Measurements from ENCODE around the gene TNS3. TPM values are rescaled to one million over a fixed set of nuclear protein-coding genes. Genes with fewer than 3 reads are reported as not detected.

TNS3 gene
- total RNA-seq, 1 experiment from 2014 or later, result 28.9 TPM

- no peak for DNase-seq
- Histone ChIP-seq H3K4me3 (ENCODE audit: insufficient read depth, low read depth, low read length) (no peak overlapping the region), H3K27me3 (ENCODE audit: control insufficient read depth, insufficient read depth, low read length) (no peaks in the 10 kb centered on the region), H3K36me3 (replicated peaks; ENCODE audit: control insufficient read depth, insufficient read depth, low read length) (no peaks in the 10 kb centered on the region)
Observed at GRCh38 chr7:47405286-47405904, 176.5 kb downstream of the TNS3 start.

GRCh38 chr7:47404010-47404409, 177.9 kb downstream of the TNS3 start:
- Histone ChIP-seq H3K27me3 (ENCODE audit: control insufficient read depth, insufficient read depth, low read length) (no peaks in the 10 kb centered on the region), H3K4me3 (ENCODE audit: insufficient read depth, low read depth, low read length) (no peak overlapping the region), H3K36me3 (replicated peaks; ENCODE audit: control insufficient read depth, insufficient read depth, low read length) (no peaks in the 10 kb centered on the region)
- no peak for DNase-seq

- peak; percentile 87 for DNase-seq
- Histone ChIP-seq H3K27me3 (ENCODE audit: control insufficient read depth, insufficient read depth, low read length) (no peaks in the 10 kb centered on the region), H3K36me3 (replicated peaks; ENCODE audit: control insufficient read depth, insufficient read depth, low read length) (no peaks in the 10 kb centered on the region), H3K4me3 (ENCODE audit: insufficient read depth, low read depth, low read length) (no peak overlapping the region)
Observed at GRCh38 chr7:47402941-47403866, 178.7 kb downstream of the TNS3 start.

GRCh38 chr7:47401611-47402570, 180.0 kb downstream of the TNS3 start:
- DNase-seq, result no peak
- no peak overlapping the region for H3K4me3 ChIP-seq (ENCODE audit: insufficient read depth, low read depth, low read length)
- no peaks in the 10 kb centered on the region for H3K27me3 ChIP-seq (ENCODE audit: control insufficient read depth, insufficient read depth, low read length)
- H3K36me3 ChIP-seq (replicated peaks; ENCODE audit: control insufficient read depth, insufficient read depth, low read length), result no peaks in the 10 kb centered on the region

- DNase-seq, result peak; percentile 70
- Histone ChIP-seq H3K4me3 (ENCODE audit: insufficient read depth, low read depth, low read length) (no peak overlapping the region), H3K27me3 (ENCODE audit: control insufficient read depth, insufficient read depth, low read length) (no peaks in the 10 kb centered on the region), H3K36me3 (replicated peaks; ENCODE audit: control insufficient read depth, insufficient read depth, low read length) (peaks cover 4% of the 10 kb centered on the region; the same call in 1 of the 2 replicates)
Observed at GRCh38 chr7:47400741-47401206, 181.1 kb downstream of the TNS3 start.

- Histone ChIP-seq H3K4me3 (ENCODE audit: insufficient read depth, low read depth, low read length) (no peak overlapping the region), H3K36me3 (replicated peaks; ENCODE audit: control insufficient read depth, insufficient read depth, low read length) (peaks cover 4% of the 10 kb centered on the region; the same call in 1 of the 2 replicates), H3K27me3 (ENCODE audit: control insufficient read depth, insufficient read depth, low read length) (no peaks in the 10 kb centered on the region)
- no peak for DNase-seq
Observed at GRCh38 chr7:47400001-47400400, 181.9 kb downstream of the TNS3 start.

- H3K36me3 ChIP-seq (replicated peaks; ENCODE audit: control insufficient read depth, insufficient read depth, low read length), result peaks cover 4% of the 10 kb centered on the region; the same call in 1 of the 2 replicates
- DNase-seq, result no peak
- no peak overlapping the region for H3K4me3 ChIP-seq (ENCODE audit: insufficient read depth, low read depth, low read length)
- no peaks in the 10 kb centered on the region for H3K27me3 ChIP-seq (ENCODE audit: control insufficient read depth, insufficient read depth, low read length)
Observed at GRCh38 chr7:47394751-47395252, 187.1 kb downstream of the TNS3 start.

GRCh38 chr7:47394216-47394615, 187.7 kb downstream of the TNS3 start:
- H3K36me3 ChIP-seq (replicated peaks; ENCODE audit: control insufficient read depth, insufficient read depth, low read length), result peaks cover 4% of the 10 kb centered on the region; the same call in 1 of the 2 replicates
- DNase-seq, result no peak
- no peak overlapping the region for H3K4me3 ChIP-seq (ENCODE audit: insufficient read depth, low read depth, low read length)
- no peaks in the 10 kb centered on the region for H3K27me3 ChIP-seq (ENCODE audit: control insufficient read depth, insufficient read depth, low read length)

GRCh38 chr7:47393406-47393805, 188.5 kb downstream of the TNS3 start:
- no peak for DNase-seq
- peaks cover 4% of the 10 kb centered on the region; the same call in 1 of the 2 replicates for H3K36me3 ChIP-seq (replicated peaks; ENCODE audit: control insufficient read depth, insufficient read depth, low read length)
- H3K4me3 ChIP-seq (ENCODE audit: insufficient read depth, low read depth, low read length), result no peak overlapping the region
- H3K27me3 ChIP-seq (ENCODE audit: control insufficient read depth, insufficient read depth, low read length), result no peaks in the 10 kb centered on the region

- H3K4me3 ChIP-seq (ENCODE audit: insufficient read depth, low read depth, low read length), result no peak overlapping the region
- H3K27me3 ChIP-seq (ENCODE audit: control insufficient read depth, insufficient read depth, low read length), result no peaks in the 10 kb centered on the region
- DNase-seq, result no peak
- peaks cover 4% of the 10 kb centered on the region; the same call in 1 of the 2 replicates for H3K36me3 ChIP-seq (replicated peaks; ENCODE audit: control insufficient read depth, insufficient read depth, low read length)
Observed at GRCh38 chr7:47392241-47392759, 189.6 kb downstream of the TNS3 start.

GRCh38 chr7:47391726-47392125, 190.2 kb downstream of the TNS3 start:
- no peak for DNase-seq
- Histone ChIP-seq H3K4me3 (ENCODE audit: insufficient read depth, low read depth, low read length) (no peak overlapping the region), H3K36me3 (replicated peaks; ENCODE audit: control insufficient read depth, insufficient read depth, low read length) (peaks cover 4% of the 10 kb centered on the region; the same call in 1 of the 2 replicates), H3K27me3 (ENCODE audit: control insufficient read depth, insufficient read depth, low read length) (no peaks in the 10 kb centered on the region)

GRCh38 chr7:47390914-47391313, 191.0 kb downstream of the TNS3 start:
- Histone ChIP-seq H3K4me3 (ENCODE audit: insufficient read depth, low read depth, low read length) (no peak overlapping the region), H3K27me3 (ENCODE audit: control insufficient read depth, insufficient read depth, low read length) (no peaks in the 10 kb centered on the region), H3K36me3 (replicated peaks; ENCODE audit: control insufficient read depth, insufficient read depth, low read length) (no peaks in the 10 kb centered on the region)
- DNase-seq, result no peak

- Histone ChIP-seq H3K36me3 (replicated peaks; ENCODE audit: control insufficient read depth, insufficient read depth, low read length) (no peaks in the 10 kb centered on the region), H3K27me3 (ENCODE audit: control insufficient read depth, insufficient read depth, low read length) (no peaks in the 10 kb centered on the region), H3K4me3 (ENCODE audit: insufficient read depth, low read depth, low read length) (no peak overlapping the region)
- DNase-seq, result no peak
Observed at GRCh38 chr7:47389923-47390630, 191.8 kb downstream of the TNS3 start.

Data from H7 (cell line).